ENCODE data around the gene PGM5.

GRCh38 chr9:68497629-68498028 is 141.2 kb downstream of the PGM5 start:
- TF ChIP-seq YY1 (IDR thresholded peaks at IDR 0.05; ENCODE audit: insufficient read depth, insufficient read length) (no peak), ZNF274 (IDR thresholded peaks at IDR 0.05; ENCODE audit: low read depth, low read length) (no peak)
